Measurements from ENCODE around the gene CRY2. TPM values are rescaled to one million over a fixed set of nuclear protein-coding genes. Genes with fewer than 3 reads are reported as not detected.
A peak's percentile ranks its signal among the peaks of the same experiment; 100 is the strongest.

The CRY2 gene
- total and polyA plus RNA-seq, 2 of the 8 experiments (the other 6 are each of a cell fraction or from before 2014, with no cell fraction given) = 8.0 to 9.4 TPM

DNA sequence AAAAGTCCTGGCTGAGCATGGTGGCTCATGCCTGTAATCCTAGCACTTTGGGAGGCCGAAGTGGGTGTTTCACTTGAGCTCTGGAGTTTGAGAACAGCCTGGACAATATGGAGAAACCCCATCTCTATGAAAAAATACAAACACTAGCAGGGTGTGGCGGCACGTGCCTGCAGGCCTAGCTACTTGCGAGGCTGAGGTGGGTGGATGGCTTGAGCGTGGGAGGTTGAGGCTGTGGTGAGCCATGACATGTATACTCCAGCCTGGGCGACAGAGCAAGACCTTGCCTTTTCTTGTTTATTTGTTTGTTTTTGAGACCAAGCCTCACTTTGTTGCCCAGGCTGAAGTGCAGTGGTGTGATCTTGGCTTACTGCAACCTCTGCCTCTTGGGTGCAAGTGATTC, 8.1 kb upstream of the CRY2 start:
- Histone ChIP-seq H2AK5ac (ENCODE audit: low read depth, low read length) (no peak overlapping the region), H3K27ac (ENCODE audit: low read depth, low read length) (no peak overlapping the region), H4K91ac (replicated peaks; ENCODE audit: insufficient read length, low read length) (no peak overlapping the region), H2AFZ (ENCODE audit: low read length) (no peak overlapping the region), H3K18ac (ENCODE audit: extremely low read depth, low read length) (no peak overlapping the region), H3K4ac (replicated peaks; ENCODE audit: insufficient read length, low read depth, low read length) (no peak overlapping the region), H3K23me2 (ENCODE audit: low read depth, low read length) (no peaks in the 10 kb centered on the region; the same call in 1 of the 2 replicates), H3K4me1 (replicated peaks in 1 of 4; ENCODE audit: control insufficient read depth in 3 of 4, insufficient read depth in 4 of 4, low read length in 3 of 4) (no peaks in the 10 kb centered on the region), H3K4me3 (ENCODE audit: extremely low read depth in 1 of 4, insufficient read depth in 2 of 4, low read depth in 3 of 4, low read length in 4 of 4) (no peak overlapping the region), H3K36me3 (ENCODE audit: control insufficient read depth in 2 of 4, insufficient read depth in 4 of 4, low read length in 3 of 4) (no peaks in the 10 kb centered on the region), H3K27me3 (replicated peaks in 1 of 4; ENCODE audit: control insufficient read depth in 3 of 4, extremely low read depth in 1 of 4, insufficient read depth in 3 of 4, low read length in 3 of 4) (no peaks in the 10 kb centered on the region; a peak in 2 of 7 replicates), H4K5ac (ENCODE audit: insufficient read length, low read depth, low read length) (no peak overlapping the region), H2BK5ac (ENCODE audit: low read depth, low read length) (no peak overlapping the region), H2BK20ac (ENCODE audit: low read length) (no peak overlapping the region), H3K79me1 (ENCODE audit: low read depth, low read length) (no peaks in the 10 kb centered on the region), H3K9me3 (ENCODE audit: insufficient read depth in 2 of 2, low read depth in 1 of 2, low read length in 1 of 2) (no peaks in the 10 kb centered on the region), H3K14ac (ENCODE audit: insufficient read length) (no peak overlapping the region), H2BK12ac (ENCODE audit: low read depth, low read length) (peak overlapping the region; percentile 50; the same call in 1 of the 2 replicates), H3K56ac (replicated peaks; ENCODE audit: insufficient read length, low read depth, low read length) (no peak overlapping the region), H2BK15ac (ENCODE audit: low read length) (no peak overlapping the region), H3K23ac (ENCODE audit: insufficient read length) (no peak overlapping the region), H4K20me1 (replicated peaks in 1 of 2; ENCODE audit: control insufficient read depth in 1 of 2, insufficient read depth in 2 of 2, low read length in 2 of 2) (no peaks in the 10 kb centered on the region), H4K8ac (ENCODE audit: extremely low read depth, insufficient read depth, low read length) (no peak overlapping the region), H3K79me2 (ENCODE audit: control insufficient read depth in 1 of 2, insufficient read depth in 2 of 2, low read length in 2 of 2) (no peaks in the 10 kb centered on the region), H3K9ac (replicated peaks in 1 of 4; ENCODE audit: extremely low read depth in 1 of 4, low read depth in 3 of 4, low read length in 3 of 4) (no peak overlapping the region), H3K4me2 (ENCODE audit: insufficient read depth in 1 of 2, low read depth in 2 of 2, low read length in 2 of 2) (no peak overlapping the region), H2BK120ac (replicated peaks; ENCODE audit: low read depth, low read length) (no peak overlapping the region)
- DNase-seq (ENCODE audit: low read depth in 1 of 2, low spot score in 2 of 2) (no peak), FAIRE-seq (no peak)
- 89% methylated on average over 6 of the region's 6 CpGs; no CpG with 5 or more reads in 1 of the 2 experiments for WGBS, 2 experiments (ENCODE audit: extremely low coverage in 1 of 2, insufficient coverage in 1 of 2, insufficient read length in 1 of 2, insufficient replicate concordance in 2 of 2, low coverage in 1 of 2, low lambda C conversion rate in 2 of 2, missing lambda C conversion rate in 1 of 2)
- ChIA-PET POLR2A (ENCODE audit: partially characterized antibody) (no interaction called here), CTCF (ENCODE audit: partially characterized antibody) (interaction anchor here (0.7 kb wide), 1 partner anchor 759 kb away, joined by 3 read pairs; no protein-coding TSS in a partner anchor)
- TF ChIP-seq CTCF (IDR thresholded peaks at IDR 0.05; ENCODE audit: control extremely low read depth in 1 of 3, insufficient read depth in 1 of 3, low read depth in 1 of 3, low read length in 3 of 3) (no peak), SUZ12 (IDR thresholded peaks at IDR 0.05; ENCODE audit: low read length) (no peak), CBX8 (IDR thresholded peaks at IDR 0.05; ENCODE audit: borderline replicate concordance, low read depth, low read length) (no peak), SP1 (IDR thresholded peaks at IDR 0.05; ENCODE audit: low read depth, low read length) (no peak), JUN (IDR thresholded peaks at IDR 0.05; ENCODE audit: low read depth, low read length) (no peak), YY1 (IDR thresholded peaks at IDR 0.05; ENCODE audit: low read depth, low read length) (no peak), GTF2F1 (IDR thresholded peaks at IDR 0.05; ENCODE audit: borderline replicate concordance, low read depth, low read length) (no peak)
- TF ChIP-seq, protein P1, sequence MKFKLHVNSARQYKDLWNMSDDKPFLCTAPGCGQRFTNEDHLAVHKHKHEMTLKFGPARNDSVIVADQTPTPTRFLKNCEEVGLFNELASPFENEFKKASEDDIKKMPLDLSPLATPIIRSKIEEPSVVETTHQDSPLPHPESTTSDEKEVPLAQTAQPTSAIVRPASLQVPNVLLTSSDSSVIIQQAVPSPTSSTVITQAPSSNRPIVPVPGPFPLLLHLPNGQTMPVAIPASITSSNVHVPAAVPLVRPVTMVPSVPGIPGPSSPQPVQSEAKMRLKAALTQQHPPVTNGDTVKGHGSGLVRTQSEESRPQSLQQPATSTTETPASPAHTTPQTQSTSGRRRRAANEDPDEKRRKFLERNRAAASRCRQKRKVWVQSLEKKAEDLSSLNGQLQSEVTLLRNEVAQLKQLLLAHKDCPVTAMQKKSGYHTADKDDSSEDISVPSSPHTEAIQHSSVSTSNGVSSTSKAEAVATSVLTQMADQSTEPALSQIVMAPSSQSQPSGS (IDR thresholded peaks at IDR 0.05; ENCODE audit: low read length) = no peak

Data from H1 (cell line).